HCT116 (cell line): ENCODE measurements around the gene ZNF469. TPM values are rescaled to one million over a fixed set of nuclear protein-coding genes. Genes with fewer than 3 reads are reported as not detected.

Experiments
- ATAC-seq: fragments of 200-7000 bp; cut with Tn5 transposase; 2 replicates; pipeline ENCODE4 v1.9.1; 2020; ENCODE audit warnings: mild to moderate bottlenecking, moderate library complexity
- BruUV-seq: library from RNA; stranded (reverse); fragments of 400-500 nt; replicated peaks from 2 replicates; lab custom pipeline; 2021; lab: Mats Ljungman, UMichigan
- CTCF ChIA-PET: fragments of 300-600 bp; sonication (Branson Sonifier 250); formaldehyde crosslinking; loops from one replicate; lab custom pipeline; 2021; ENCODE audit warnings: antibody characterized with exemption; lab: Charles Lee
- POLR2A ChIA-PET: fragments of 300-600, 350-600 bp; sonication (Branson Sonifier 250); formaldehyde crosslinking; loops from one replicate; lab custom pipeline; 2021; ENCODE audit warnings: antibody characterized with exemption; lab: Charles Lee
- RAD21 ChIA-PET, 2 experiments: fragments of 300-600 bp; sonication (Branson Sonifier 250); formaldehyde crosslinking; loops; one replicate each; lab custom pipeline; 2023; ENCODE audit warnings: low total read pairs in 2 of 2; ENCODE audit not compliant: uncharacterized antibody in 2 of 2, unreplicated experiment in 2 of 2, low non-redundant PET in 1 of 2; lab: Charles Lee
- DNase-seq: peaks from one replicate; pipeline ENCODE4 v3.0.0-alpha.2; 2010; ENCODE audit warnings: low read depth, low spot score
- H2AFZ ChIP-seq: fragments of 200-600 bp; shearing (Covaris generic), sonication (generic); 2 replicates; pipeline ENCODE4 v1.6.1; 2017; ENCODE audit warnings: low read depth, mixed run types, mixed read lengths, antibody characterized with exemption, low read length; ENCODE audit not compliant: poor library complexity, severe bottlenecking
- H3K27ac ChIP-seq: 2 replicates; pipeline ENCODE4 v1.5.1; 2012; ENCODE audit warnings: low read depth, low read length
- H3K27me3 ChIP-seq: fragments of 200-600 bp; sonication (generic); 2 replicates; pipeline ENCODE4 v1.6.1; 2016; ENCODE audit warnings: mixed run types, low read length, mixed read lengths; ENCODE audit not compliant: insufficient read depth
- H3K36me3 ChIP-seq, 2 experiments: fragments of 200-500 bp in 1 of 2; fragments of 200-600 bp in 1 of 2; sonication (Bioruptor generic) in 1 of 2; sonication (generic) in 1 of 2; 2 replicates each; pipeline versions ENCODE4 v1.5.1 to v1.6.1; 2014 to 2016; ENCODE audit warnings: low read length in 2 of 2, inconsistent platforms in 1 of 2, mixed read lengths in 1 of 2, mixed run types in 1 of 2; ENCODE audit not compliant: insufficient read depth in 2 of 2, control insufficient read depth in 1 of 2
- H3K4me1 ChIP-seq, 2 experiments: fragments of 200-600 bp in 1 of 2; sonication (generic) in 1 of 2; 2 replicates each; pipeline versions ENCODE4 v1.5.1 to v1.6.1; 2012 to 2017; ENCODE audit warnings: low read length in 2 of 2, inconsistent platforms in 1 of 2, mild to moderate bottlenecking in 1 of 2, mixed read lengths in 1 of 2, mixed run types in 1 of 2, moderate library complexity in 1 of 2; ENCODE audit not compliant: insufficient read depth in 2 of 2, control insufficient read depth in 1 of 2
- H3K4me2 ChIP-seq: fragments of 200-600 bp; sonication (generic); 2 replicates; pipeline ENCODE4 v1.6.1; 2017; ENCODE audit warnings: mixed run types, low read length, mixed read lengths
- H3K4me3 ChIP-seq, 2 experiments: fragments of 200-600 bp in 1 of 2; sonication (generic) in 1 of 2; replicated peaks in 1 of 2; 2 replicates each; pipeline ENCODE4 v1.5.1; 2011 to 2016; ENCODE audit warnings: low read length in 2 of 2, control low read depth in 1 of 2, low read depth in 1 of 2, mild to moderate bottlenecking in 1 of 2, mixed read lengths in 1 of 2, mixed run types in 1 of 2
- H3K79me2 ChIP-seq: fragments of 200-600 bp; sonication (generic); 2 replicates; pipeline ENCODE4 v1.6.1; 2017; ENCODE audit warnings: mild to moderate bottlenecking, mixed run types, low read length, moderate library complexity, mixed read lengths; ENCODE audit not compliant: insufficient read depth
- H3K9ac ChIP-seq: fragments of 200-600 bp; sonication (generic); 2 replicates; pipeline ENCODE4 v1.6.1; 2016; ENCODE audit warnings: low read length, mixed read lengths
- H3K9me2 ChIP-seq: fragments of 200-600 bp; sonication (generic), shearing (Covaris generic); 2 replicates; pipeline ENCODE4 v1.6.1; 2017; ENCODE audit warnings: mixed run types, mild to moderate bottlenecking, moderate library complexity; ENCODE audit not compliant: insufficient read depth
- H3K9me3 ChIP-seq, 2 experiments: fragments of 200-500 bp in 1 of 2; fragments of 200-600 bp in 1 of 2; sonication (Bioruptor generic) in 1 of 2; sonication (generic) in 1 of 2; 2 replicates each; pipeline ENCODE4 v1.6.1; 2014 to 2017; ENCODE audit warnings: low read length in 2 of 2, mixed read lengths in 2 of 2, inconsistent platforms in 1 of 2, low read depth in 1 of 2, mild to moderate bottlenecking in 1 of 2, mixed run types in 1 of 2, moderate library complexity in 1 of 2; ENCODE audit not compliant: control insufficient read depth in 1 of 2, insufficient read depth in 1 of 2
- H4K20me1 ChIP-seq: fragments of 200-600 bp; sonication (generic), shearing (Covaris generic); 2 replicates; pipeline ENCODE4 v1.6.1; 2017; ENCODE audit warnings: mixed run types, mild to moderate bottlenecking, moderate library complexity; ENCODE audit not compliant: insufficient read depth
- ATF3 ChIP-seq: IDR thresholded peaks from 2 replicates; pipeline ENCODE4 v1.6.1; 2012
- CEBPB ChIP-seq: IDR thresholded peaks from 2 replicates; pipeline ENCODE4 v1.6.1; 2012; ENCODE audit warnings: low read depth
- ELF1 ChIP-seq: IDR thresholded peaks from 2 replicates; pipeline ENCODE4 v1.6.1; 2012; ENCODE audit warnings: low read depth, borderline replicate concordance
- EZH2 ChIP-seq: fragments of 200-600 bp; sonication (generic); IDR thresholded peaks from 2 replicates; pipeline ENCODE4 v1.6.1; 2017; ENCODE audit warnings: antibody characterized with exemption, mixed run types
- FOSL1 ChIP-seq: IDR thresholded peaks from 2 replicates; pipeline ENCODE4 v1.6.1; 2012; ENCODE audit warnings: low read depth
- POLR2A ChIP-seq: IDR thresholded peaks from 2 replicates; pipeline ENCODE4 v1.7.0; 2011; ENCODE audit warnings: borderline replicate concordance; ENCODE audit not compliant: insufficient read depth, insufficient read length; ENCODE audit errors: extremely low read depth
- POLR2AphosphoS5 ChIP-seq: IDR thresholded peaks from 2 replicates; pipeline ENCODE4 v1.6.1; 2011; ENCODE audit warnings: mild to moderate bottlenecking, low read depth, low read length, moderate library complexity
- RAD21 ChIP-seq: IDR thresholded peaks from 2 replicates; pipeline ENCODE4 v1.6.1; 2012; ENCODE audit warnings: low read depth, mild to moderate bottlenecking
- SRF ChIP-seq: IDR thresholded peaks from 2 replicates; pipeline ENCODE4 v1.6.1; 2012; ENCODE audit warnings: low read depth
- YY1 ChIP-seq: IDR thresholded peaks from 2 replicates; pipeline ENCODE4 v1.6.1; 2011; ENCODE audit warnings: low read length, low read depth, moderate library complexity, mild to moderate bottlenecking; ENCODE audit not compliant: insufficient replicate concordance; ENCODE audit errors: extremely low read depth
- ZFX ChIP-seq: fragments of 450-650 bp; IDR thresholded peaks from 2 replicates; pipeline ENCODE4 v1.6.1; 2017
- ZNF274 ChIP-seq: fragments of 200-500 bp; sonication (Bioruptor generic); IDR thresholded peaks from 2 replicates; pipeline ENCODE4 v1.6.1; 2014; ENCODE audit warnings: mild to moderate bottlenecking, low read depth, low read length, inconsistent platforms
- intact Hi-C: fragments of 100-400 bp; cut with micrococcal nuclease; formaldehyde crosslinking; loops from 2 replicates; pipeline ENCODE4 v1.10.0; 2022
- total RNA-seq: library from RNA; stranded (reverse); gene quantifications from one replicate; pipeline ENCODE4 v1.2.1, GENCODE V29; 2021; ENCODE audit not compliant: unreplicated experiment

Gene ZNF469
- total RNA-seq, 1 experiment from 2014 or later = 5.9 TPM

- BruUV-seq = no TSS peak
- Histone ChIP-seq H3K4me2 (no peak overlapping the region), H3K4me3 (no peak overlapping the region), H3K79me2 (peaks cover 26% of the 10 kb centered on the region; the same call in 1 of the 2 replicates), H3K36me3 (peaks cover 0 to 4% of the 10 kb centered on the region in 2 experiments; a peak in 1 of 4 replicates), H3K4me1 (peaks cover 0 to 4% of the 10 kb centered on the region in 2 experiments; a peak in 1 of 4 replicates), H4K20me1 (no peaks in the 10 kb centered on the region), H3K9me2 (no peaks in the 10 kb centered on the region), H3K9me3 (no peaks in the 10 kb centered on the region), H3K27ac (no peak overlapping the region), H3K27me3 (no peaks in the 10 kb centered on the region), H3K9ac (no peak overlapping the region), H2AFZ (no peak overlapping the region)
- ATAC-seq (no peak), DNase-seq (no peak)
- ChIA-PET POLR2A (no interaction called here), CTCF (no interaction called here), RAD21 (no interaction called here)
- intact Hi-C loops = no loop called here
- no peak for TF ChIP-seq SRF
Measured at GRCh38 chr16:88391144-88391850, 8.5 kb downstream of the ZNF469 start.

GRCh38 chr16:88392111-88392510 lies 9.4 kb downstream of the ZNF469 start:
- peaks cover 0 to 4% of the 10 kb centered on the region in 2 experiments; a peak in 1 of 4 replicates for H3K36me3 ChIP-seq
- H4K20me1 ChIP-seq = no peaks in the 10 kb centered on the region
- H2AFZ ChIP-seq = no peak overlapping the region
- intact Hi-C loops = no loop called here
- no peaks in the 10 kb centered on the region for H3K9me2 ChIP-seq
- H3K27me3 ChIP-seq = no peaks in the 10 kb centered on the region
- no peak overlapping the region for H3K9ac ChIP-seq
- no peak overlapping the region for H3K4me2 ChIP-seq
- H3K27ac ChIP-seq = no peak overlapping the region
- peaks cover 0 to 4% of the 10 kb centered on the region in 2 experiments; a peak in 1 of 4 replicates for H3K4me1 ChIP-seq
- peaks cover 20% of the 10 kb centered on the region; the same call in 1 of the 2 replicates for H3K79me2 ChIP-seq
- RAD21 ChIA-PET = no interaction called here
- no peaks in the 10 kb centered on the region for H3K9me3 ChIP-seq
- CTCF ChIA-PET = no interaction called here
- ATAC-seq = no peak
- no peak for DNase-seq
- POLR2A ChIA-PET = no interaction called here
- TF ChIP-seq ZFX (no peak), ZNF274 (no peak), FOSL1 (no peak), SRF (no peak), ELF1 (no peak), RAD21 (no peak), YY1 (no peak), CEBPB (no peak), EZH2 (no peak), POLR2A (no peak), POLR2AphosphoS5 (no peak), ATF3 (no peak)
- H3K4me3 ChIP-seq = no peak overlapping the region
- no TSS peak for BruUV-seq
